Fibroblast of peridontal ligament (primary cell): ENCODE data around the gene CUX1.
"Not testable (repeated sequence)": the region's sequence is repeated elsewhere in the genome, so short reads cannot be mapped to it uniquely, and the experiment has no call there.

Experiments
- DNase-seq: peaks from one replicate; pipeline ENCODE4 v3.0.0-alpha.2; 2010; ENCODE audit errors: extremely low read depth

The CUX1 gene

DNA sequence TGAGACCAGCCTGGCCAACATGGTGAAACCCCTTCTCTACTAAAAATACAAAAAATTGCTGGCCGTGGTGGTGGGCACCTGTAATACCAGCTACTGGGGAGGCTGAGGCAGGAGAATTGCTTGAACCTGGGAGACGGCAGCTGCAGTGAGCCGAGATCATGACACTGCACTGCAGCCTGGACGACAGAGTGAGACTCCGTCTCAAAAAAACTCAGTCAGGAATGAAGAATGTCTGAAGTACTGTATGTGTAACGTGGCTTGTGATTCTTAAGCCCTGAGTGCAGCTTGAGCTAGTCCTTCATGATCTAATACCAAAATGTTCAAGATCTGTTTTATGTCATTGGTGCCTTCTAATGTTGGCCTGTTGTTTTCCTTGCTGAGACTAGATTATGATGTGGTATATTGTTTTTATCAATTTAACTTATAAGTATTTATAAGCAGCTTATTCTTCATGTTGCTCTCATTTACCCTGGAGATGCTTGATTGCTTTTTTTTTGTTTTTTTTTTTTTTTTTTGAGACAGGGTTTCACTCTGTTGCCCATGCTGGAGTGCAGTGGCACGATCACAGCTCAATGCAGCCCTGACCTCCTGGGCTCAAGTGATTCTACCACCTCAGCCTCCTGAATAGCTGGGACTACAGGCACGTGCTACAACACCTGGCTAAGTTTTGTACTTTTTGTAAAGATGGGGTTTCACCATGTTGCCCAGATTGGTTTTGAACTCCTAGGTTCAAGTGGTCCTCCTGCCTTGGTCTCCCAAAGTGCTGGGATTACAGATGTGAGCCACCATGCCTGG is 513.4 kb downstream of the CUX1 start:
- DNase-seq = not testable (repeated sequence)
